GM12872 (cell line): ENCODE data around the gene BTBD9.

Source experiments
- TF ChIP-seq, protein P1 (sequence below): IDR thresholded peaks from 3 replicates; pipeline ENCODE4 v1.5.1; 2011; ENCODE audit warnings: low read depth, mild to moderate bottlenecking, low read length, moderate library complexity; ENCODE audit not compliant: insufficient read depth

BTBD9 gene

GRCh38 chr6:38389875-38390274, 249.9 kb downstream of the BTBD9 start:
- TF ChIP-seq, protein P1, sequence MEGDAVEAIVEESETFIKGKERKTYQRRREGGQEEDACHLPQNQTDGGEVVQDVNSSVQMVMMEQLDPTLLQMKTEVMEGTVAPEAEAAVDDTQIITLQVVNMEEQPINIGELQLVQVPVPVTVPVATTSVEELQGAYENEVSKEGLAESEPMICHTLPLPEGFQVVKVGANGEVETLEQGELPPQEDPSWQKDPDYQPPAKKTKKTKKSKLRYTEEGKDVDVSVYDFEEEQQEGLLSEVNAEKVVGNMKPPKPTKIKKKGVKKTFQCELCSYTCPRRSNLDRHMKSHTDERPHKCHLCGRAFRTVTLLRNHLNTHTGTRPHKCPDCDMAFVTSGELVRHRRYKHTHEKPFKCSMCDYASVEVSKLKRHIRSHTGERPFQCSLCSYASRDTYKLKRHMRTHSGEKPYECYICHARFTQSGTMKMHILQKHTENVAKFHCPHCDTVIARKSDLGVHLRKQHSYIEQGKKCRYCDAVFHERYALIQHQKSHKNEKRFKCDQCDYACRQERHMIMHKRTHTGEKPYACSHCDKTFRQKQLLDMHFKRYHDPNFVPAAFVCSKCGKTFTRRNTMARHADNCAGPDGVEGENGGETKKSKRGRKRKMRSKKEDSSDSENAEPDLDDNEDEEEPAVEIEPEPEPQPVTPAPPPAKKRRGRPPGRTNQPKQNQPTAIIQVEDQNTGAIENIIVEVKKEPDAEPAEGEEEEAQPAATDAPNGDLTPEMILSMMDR, result no peak

GRCh38 chr6:38387971-38388370, 251.8 kb downstream of the BTBD9 start:
- TF ChIP-seq, protein P1, result no peak

- TF ChIP-seq, protein P1, result no peak
Observed at GRCh38 chr6:38387461-38387860, 252.3 kb downstream of the BTBD9 start.

- TF ChIP-seq, protein P1, result no peak
Observed at GRCh38 chr6:38378801-38379200, 260.9 kb downstream of the BTBD9 start.

GRCh38 chr6:38375937-38376336, 263.8 kb downstream of the BTBD9 start:
- TF ChIP-seq, protein P1, result no peak

GRCh38 chr6:38375341-38375740, 264.4 kb downstream of the BTBD9 start:
- TF ChIP-seq, protein P1, result no peak

GRCh38 chr6:38371881-38372280, 267.8 kb downstream of the BTBD9 start:
- TF ChIP-seq, protein P1, result no peak
